ENCODE data around the gene INSM1.

INSM1 gene

GRCh38 chr20:20417876-20418676 is 50.2 kb downstream of the INSM1 start:
- Histone ChIP-seq H3K27ac (no peak overlapping the region), H3K4me3 (no peak overlapping the region), H3K27me3 (no peaks in the 10 kb centered on the region), H3K9me3 (no peaks in the 10 kb centered on the region), H3K4me1 (no peaks in the 10 kb centered on the region), H3K36me3 (peaks cover 0 to 20% (median 10%) of the 10 kb centered on the region in 3 donors)
- DNase-seq, result no peak
- TF ChIP-seq, protein P1, sequence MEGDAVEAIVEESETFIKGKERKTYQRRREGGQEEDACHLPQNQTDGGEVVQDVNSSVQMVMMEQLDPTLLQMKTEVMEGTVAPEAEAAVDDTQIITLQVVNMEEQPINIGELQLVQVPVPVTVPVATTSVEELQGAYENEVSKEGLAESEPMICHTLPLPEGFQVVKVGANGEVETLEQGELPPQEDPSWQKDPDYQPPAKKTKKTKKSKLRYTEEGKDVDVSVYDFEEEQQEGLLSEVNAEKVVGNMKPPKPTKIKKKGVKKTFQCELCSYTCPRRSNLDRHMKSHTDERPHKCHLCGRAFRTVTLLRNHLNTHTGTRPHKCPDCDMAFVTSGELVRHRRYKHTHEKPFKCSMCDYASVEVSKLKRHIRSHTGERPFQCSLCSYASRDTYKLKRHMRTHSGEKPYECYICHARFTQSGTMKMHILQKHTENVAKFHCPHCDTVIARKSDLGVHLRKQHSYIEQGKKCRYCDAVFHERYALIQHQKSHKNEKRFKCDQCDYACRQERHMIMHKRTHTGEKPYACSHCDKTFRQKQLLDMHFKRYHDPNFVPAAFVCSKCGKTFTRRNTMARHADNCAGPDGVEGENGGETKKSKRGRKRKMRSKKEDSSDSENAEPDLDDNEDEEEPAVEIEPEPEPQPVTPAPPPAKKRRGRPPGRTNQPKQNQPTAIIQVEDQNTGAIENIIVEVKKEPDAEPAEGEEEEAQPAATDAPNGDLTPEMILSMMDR (IDR thresholded peaks at IDR 0.05), result no peak
- intact Hi-C loops (cut with DNase I; ENCODE audit: low total_unique reads), result no loop called here

All from tibial artery (tissue), 4 donors.